ENCODE measurements around the gene MUSTN1.

- TF ChIP-seq CTCF (IDR thresholded peaks at IDR 0.05; ENCODE audit: borderline replicate concordance, extremely low read depth, low read length, poor library complexity, severe bottlenecking), result no peak
- TF ChIP-seq EZH2 (IDR thresholded peaks at IDR 0.05; ENCODE audit: borderline replicate concordance, low read depth, low read length, severe bottlenecking), result no peak
Observed at GRCh38 chr3:52790337-52790736, 44.5 kb downstream of the MUSTN1 start.

All from DND-41 (cell line).